ENCODE results near the gene DCUN1D4.
A peak's percentile ranks its signal among the peaks of the same experiment; 100 is the strongest.
"Not testable (repeated sequence)": the region's sequence is repeated elsewhere in the genome, so short reads cannot be mapped to it uniquely, and the experiment has no call there.

DCUN1D4 gene

DNA sequence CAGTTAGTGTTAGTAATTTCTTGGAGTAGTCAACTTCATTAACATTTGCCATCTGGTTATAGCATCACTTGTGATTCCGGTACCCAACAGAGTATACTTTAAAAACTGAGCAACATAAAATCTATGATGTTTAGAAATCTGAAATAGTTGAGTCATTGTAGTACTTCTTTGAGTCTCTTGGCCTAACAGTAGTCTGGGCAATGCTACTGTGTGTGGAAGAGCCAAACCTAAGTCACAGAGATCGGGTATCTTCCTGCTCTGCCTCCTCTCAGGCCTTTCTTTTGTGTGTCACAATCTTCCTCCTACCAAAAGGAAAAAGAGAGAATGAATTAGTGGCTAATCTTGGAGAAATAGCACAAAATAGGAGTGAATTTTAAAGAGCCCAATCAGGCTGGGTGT, 25.5 kb downstream of the DCUN1D4 start:
- DNase-seq (ENCODE audit: low spot score in 2 of 2) = no peak
- no peak for ATAC-seq
- Mint-ChIP-seq H3K9me3 (no peaks in the 10 kb centered on the region), H3K36me3 (peaks cover 73% of the 10 kb centered on the region), H3K27ac (no peak overlapping the region), H3K4me3 (no peak overlapping the region), H3K4me1 (peaks cover 8% of the 10 kb centered on the region)

DNA sequence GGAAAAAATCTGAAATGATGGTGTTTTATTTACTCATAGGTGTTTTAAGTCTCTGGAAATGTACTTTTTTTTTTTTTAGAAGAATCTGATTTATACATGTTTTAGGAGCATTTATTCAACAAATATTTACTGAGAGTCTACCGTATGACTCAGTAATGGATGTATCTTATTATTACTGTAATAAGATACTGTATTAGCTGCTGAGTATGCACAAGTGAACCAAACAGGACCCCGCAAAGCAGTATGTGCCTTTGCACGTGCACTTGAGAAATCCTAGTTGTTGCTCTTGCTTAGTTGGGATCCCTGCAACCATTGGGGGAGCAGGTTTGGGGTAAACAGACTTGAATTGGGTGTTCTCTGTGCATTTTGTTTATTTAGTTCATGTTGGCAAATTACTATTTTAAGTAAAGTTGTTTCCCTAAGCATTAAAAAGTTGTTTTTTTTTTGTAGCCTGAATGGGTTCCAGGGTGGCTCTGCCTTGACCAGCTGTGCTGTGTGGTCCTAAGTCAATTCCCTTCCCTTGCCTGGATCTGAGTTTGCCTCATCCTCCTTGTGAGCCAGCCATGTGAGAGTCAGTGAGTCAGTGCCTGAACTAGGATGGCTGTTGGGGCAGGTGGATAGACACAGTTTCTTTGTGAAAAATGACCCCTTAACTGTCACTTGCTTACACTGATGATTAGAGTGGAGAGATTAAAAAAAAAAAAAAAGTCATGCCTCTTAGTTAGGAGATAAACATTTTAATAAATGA, 27.7 kb downstream of the DCUN1D4 start:
- DNase-seq (ENCODE audit: low spot score in 2 of 2) (no peak), ATAC-seq (no peak)
- H3K4me1 Mint-ChIP-seq = peaks cover 8% of the 10 kb centered on the region
- no peak overlapping the region for H3K4me3 Mint-ChIP-seq
- no peak overlapping the region for H3K27ac Mint-ChIP-seq
- H3K9me3 Mint-ChIP-seq = no peaks in the 10 kb centered on the region
- H3K36me3 Mint-ChIP-seq = peaks cover 76% of the 10 kb centered on the region

DNA sequence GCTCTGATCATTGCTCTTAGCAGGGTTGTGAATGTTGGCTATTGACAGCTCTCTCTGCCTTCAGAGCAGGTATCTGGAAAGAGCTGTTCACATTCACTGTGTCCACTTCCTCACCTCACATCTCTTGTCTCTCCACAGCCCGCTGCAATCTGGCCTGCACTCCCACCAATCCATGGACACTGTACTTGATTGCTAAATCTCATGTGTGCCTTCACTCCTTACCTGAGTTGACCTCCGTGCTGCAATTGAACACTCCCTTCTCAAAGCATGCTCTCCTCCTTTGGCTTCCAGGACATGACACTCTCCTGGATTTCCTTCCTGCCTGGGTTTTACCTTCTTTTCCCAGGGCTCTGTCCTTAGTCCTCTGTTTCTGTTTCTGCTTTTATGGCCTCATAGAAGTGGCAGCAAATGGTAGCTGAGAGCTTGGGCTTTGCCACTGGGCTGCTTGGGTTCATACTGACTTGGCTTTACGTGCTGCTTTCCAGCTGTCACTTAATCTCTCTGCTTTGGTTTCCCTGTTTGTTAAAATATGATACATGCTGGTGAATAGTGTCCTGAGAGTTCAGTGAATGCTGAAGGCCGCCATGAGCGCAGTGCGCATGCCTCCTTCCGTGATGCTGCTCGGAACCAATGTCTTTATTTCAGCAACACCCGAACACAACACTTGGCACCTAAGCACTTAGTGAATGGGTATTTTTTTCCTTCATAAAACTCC, 29.5 kb downstream of the DCUN1D4 start:
- peaks cover 8% of the 10 kb centered on the region for H3K4me1 Mint-ChIP-seq
- no peaks in the 10 kb centered on the region for H3K9me3 Mint-ChIP-seq
- H3K4me3 Mint-ChIP-seq = no peak overlapping the region
- peaks cover 71% of the 10 kb centered on the region for H3K36me3 Mint-ChIP-seq
- no peak for ATAC-seq
- no peak for DNase-seq (ENCODE audit: low spot score in 2 of 2)
- H3K27ac Mint-ChIP-seq = peak overlapping the region; percentile 5

DNA sequence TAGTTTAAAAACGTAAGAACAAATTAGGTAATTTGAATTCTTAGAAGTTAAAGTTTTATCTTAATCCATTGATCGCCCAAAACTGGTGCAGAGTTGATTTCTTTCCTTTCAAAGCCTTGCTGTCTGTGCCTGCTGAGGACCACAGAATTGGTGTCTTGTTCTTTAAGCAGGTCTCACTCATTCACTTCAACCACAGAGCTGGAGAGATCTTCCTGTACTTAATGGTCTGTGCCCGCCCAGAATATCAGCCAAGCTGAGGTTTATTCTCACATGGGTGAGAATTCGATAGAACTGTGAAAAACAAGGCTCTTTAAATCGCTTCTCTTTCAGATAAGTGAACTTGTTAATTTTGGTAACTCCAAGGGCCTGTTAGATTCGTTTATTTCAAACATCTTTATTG, 31.6 kb downstream of the DCUN1D4 start:
- H3K36me3 Mint-ChIP-seq = peaks cover 76% of the 10 kb centered on the region
- no peak for ATAC-seq

DNA sequence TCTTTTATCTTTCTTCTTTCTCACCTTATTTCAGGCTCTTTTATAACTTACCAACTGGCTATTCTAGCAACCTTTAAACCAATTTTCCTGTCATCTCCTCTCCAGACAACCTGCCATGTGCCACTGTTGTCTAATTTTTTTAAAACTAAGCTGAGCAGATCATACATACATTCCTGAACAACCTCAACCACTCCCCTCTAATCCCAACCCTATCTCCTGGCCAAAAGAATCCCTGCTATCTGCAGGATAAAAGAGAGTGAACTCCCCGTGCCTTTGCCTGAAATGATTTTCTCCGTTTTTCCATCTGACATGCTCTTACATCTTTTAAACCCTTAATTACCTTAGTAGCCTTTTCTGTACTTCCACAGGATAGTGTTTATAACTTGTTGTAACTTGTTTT, 35.5 kb downstream of the DCUN1D4 start:
- H3K4me1 Mint-ChIP-seq = no peaks in the 10 kb centered on the region
- H3K36me3 Mint-ChIP-seq = peaks cover 62% of the 10 kb centered on the region
- DNase-seq (ENCODE audit: low spot score in 2 of 2) = no peak
- H3K4me3 Mint-ChIP-seq = no peak overlapping the region
- no peak overlapping the region for H3K27ac Mint-ChIP-seq
- ATAC-seq = no peak
- no peaks in the 10 kb centered on the region for H3K9me3 Mint-ChIP-seq

More for the DNA sequence above, 31.6 kb downstream of the DCUN1D4 start:
- Mint-ChIP-seq H3K27ac (no peak overlapping the region), H3K4me3 (no peak overlapping the region), H3K9me3 (no peaks in the 10 kb centered on the region), H3K4me1 (peaks cover 8% of the 10 kb centered on the region)
- no peak for DNase-seq (ENCODE audit: low spot score in 2 of 2)

DNA sequence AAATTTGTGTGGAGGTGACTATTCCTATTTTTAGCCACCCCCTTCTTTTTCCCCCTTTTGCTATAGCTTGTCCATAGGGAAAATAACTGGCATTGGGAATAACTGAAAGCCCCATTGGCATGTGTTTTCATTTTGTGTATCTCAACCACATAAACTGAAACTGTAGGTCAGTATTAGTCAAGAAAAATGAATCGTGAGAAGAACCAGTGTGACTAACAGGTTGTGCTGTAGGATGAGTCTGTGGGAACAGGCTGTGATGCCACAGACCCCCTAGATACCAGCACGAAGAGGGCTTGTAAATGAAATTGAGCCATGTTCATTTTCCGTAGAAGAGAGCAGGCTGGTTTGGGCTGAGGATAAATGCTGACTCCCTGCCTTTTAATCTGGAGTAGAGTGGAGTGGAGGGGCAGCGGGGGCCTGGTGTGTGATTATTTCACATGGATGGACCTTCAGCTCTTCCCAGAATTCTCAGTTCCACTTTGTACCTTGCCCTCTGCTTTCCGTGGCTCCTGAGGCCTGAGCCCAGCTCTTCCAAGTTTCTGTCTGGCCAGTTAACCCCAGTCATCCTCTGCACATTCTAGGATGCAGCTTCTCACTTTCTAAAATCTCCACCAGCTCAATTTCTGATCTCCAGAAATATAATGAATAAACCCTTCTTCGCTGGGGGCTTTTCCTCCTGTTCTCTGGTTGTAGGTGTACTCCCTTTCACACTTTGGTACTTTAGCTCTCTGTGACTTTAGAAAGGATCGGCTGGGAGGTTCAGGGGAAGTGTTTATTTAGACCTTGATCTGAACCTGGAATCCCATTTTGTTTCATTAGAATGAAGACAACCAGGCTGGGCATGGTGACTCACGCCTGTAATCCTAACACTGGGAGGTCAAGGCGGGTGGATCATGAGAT, 37.3 kb downstream of the DCUN1D4 start:
- H3K4me1 Mint-ChIP-seq = peaks cover 6% of the 10 kb centered on the region

DNA sequence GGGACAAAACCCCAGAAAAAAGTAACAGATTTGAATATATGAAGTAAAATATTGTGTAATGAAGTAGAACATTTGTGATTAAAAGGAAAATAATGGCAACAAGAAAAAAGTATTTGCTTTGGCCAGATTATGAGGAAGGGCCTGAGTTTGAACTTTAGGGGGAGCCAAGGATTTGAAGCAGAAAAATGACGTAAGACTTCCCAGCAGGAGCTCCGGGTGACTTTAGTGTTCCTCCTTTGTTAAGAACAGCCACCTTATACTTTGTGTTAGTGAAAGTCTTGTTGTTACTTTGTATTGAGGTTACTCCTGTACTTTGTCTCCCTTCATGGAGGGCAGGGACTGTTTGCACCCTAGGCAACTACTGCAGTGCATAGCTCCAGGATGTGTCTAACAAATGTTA, 41.1 kb downstream of the DCUN1D4 start:
- Mint-ChIP-seq H3K9me3 (no peaks in the 10 kb centered on the region), H3K4me1 (peaks cover 7% of the 10 kb centered on the region), H3K4me3 (no peak overlapping the region), H3K27ac (no peak overlapping the region), H3K36me3 (peaks cover 48% of the 10 kb centered on the region)
- no peak for DNase-seq (ENCODE audit: low spot score in 2 of 2)
- ATAC-seq = no peak

More for the DNA sequence above, 37.3 kb downstream of the DCUN1D4 start:
- H3K9me3 Mint-ChIP-seq = no peaks in the 10 kb centered on the region
- DNase-seq (ENCODE audit: low spot score in 2 of 2) (no peak), ATAC-seq (peak; percentile 40)
- H3K36me3 Mint-ChIP-seq = peaks cover 50% of the 10 kb centered on the region
- H3K27ac Mint-ChIP-seq = no peak overlapping the region
- no peak overlapping the region for H3K4me3 Mint-ChIP-seq

DNA sequence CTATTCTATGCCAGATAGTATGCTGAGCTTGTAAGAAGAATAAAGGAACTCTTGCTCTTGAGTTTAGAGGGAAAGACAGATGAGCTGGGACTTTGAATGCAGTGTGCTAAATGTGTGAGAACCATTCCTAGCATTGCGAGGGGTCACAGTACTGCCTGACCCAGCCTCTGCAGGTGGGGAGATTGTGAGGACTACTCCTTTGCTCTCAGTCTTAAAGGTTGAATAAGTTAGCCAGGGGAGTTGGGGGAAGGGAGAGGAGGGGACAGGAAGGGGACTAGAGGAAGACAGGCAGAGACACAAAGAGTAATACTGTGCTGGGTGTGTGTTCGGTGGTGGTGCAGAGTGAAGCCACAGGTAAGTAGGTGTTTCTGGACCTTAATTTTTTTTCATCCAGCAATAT, 41.7 kb downstream of the DCUN1D4 start:
- Mint-ChIP-seq H3K4me1 (peaks cover 7% of the 10 kb centered on the region), H3K36me3 (peaks cover 51% of the 10 kb centered on the region), H3K4me3 (no peak overlapping the region), H3K27ac (peak overlapping the region; percentile 46), H3K9me3 (no peaks in the 10 kb centered on the region)
- DNase-seq (ENCODE audit: low spot score in 2 of 2) = no peak
- no peak for ATAC-seq

DNA sequence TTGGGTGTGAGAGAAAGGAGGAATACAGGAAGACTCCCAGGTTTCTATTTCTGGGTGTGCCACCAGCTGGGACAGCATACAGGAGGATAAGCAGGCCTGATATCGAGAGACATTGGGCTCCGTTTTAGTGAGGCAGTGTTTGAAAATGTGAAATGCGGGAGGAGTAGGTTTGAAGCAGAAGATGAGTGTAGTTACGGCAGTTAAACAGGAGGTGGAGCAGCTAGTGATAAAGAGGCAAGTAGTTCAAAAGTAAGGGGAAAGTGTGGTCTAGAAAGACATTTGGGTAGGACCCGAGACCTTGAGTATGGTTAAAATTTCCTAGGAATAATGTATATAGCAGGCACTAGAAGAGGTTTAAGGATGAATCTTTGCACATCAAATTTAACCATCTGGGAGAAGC, 42.4 kb downstream of the DCUN1D4 start:
- Mint-ChIP-seq H3K4me1 (peaks cover 7% of the 10 kb centered on the region), H3K27ac (peak overlapping the region; percentile 46), H3K36me3 (peaks cover 56% of the 10 kb centered on the region), H3K9me3 (no peaks in the 10 kb centered on the region), H3K4me3 (no peak overlapping the region)
- ATAC-seq = no peak
- no peak for DNase-seq (ENCODE audit: low spot score in 2 of 2)

DNA sequence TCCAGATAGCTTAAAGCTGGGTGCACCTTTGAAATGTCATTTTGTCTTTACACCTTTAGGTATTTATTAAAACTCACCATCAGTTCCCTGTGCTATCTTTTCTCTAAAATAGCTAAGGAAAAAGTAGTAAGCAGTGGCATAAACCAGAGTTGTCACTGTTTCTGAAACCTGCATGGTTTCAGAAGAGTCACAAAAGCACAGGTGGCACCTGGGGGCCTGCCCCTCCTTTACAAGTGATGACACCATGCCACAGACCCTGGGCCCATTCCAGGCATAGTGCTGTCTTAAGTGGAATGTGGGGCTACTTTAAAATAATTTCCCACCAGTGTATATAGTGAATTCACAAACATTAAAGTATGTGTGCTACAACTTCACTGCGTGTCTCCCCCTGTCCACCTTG, 47.8 kb downstream of the DCUN1D4 start:
- Mint-ChIP-seq H3K4me1 (peaks cover 9% of the 10 kb centered on the region), H3K36me3 (peaks cover 55% of the 10 kb centered on the region), H3K27ac (no peak overlapping the region), H3K9me3 (no peaks in the 10 kb centered on the region), H3K4me3 (no peak overlapping the region)
- ATAC-seq = no peak
- no peak for DNase-seq (ENCODE audit: low spot score in 2 of 2)

DNA sequence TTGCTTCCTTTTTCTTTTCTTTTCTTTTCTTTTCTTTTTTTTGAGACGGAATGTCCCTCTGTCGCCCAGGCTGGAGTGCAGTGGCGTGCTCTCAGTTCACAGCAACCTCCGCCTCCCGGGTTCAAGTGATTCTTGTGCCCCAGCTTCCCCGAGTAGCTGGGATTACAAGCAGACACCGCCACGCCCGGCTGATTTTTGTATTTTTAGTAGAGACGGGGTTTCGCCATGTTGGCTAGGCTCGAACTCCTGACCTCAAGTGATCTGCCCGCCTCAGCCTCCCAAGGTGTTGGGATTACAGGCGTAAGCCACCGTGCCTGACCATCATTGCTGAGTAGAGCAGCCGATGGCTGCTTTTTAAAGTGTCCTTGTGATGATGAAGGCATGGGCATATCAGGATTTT, 50.4 kb downstream of the DCUN1D4 start:
- not testable (repeated sequence) for H3K4me3 Mint-ChIP-seq; ATAC-seq; H3K27ac Mint-ChIP-seq; H3K9me3 Mint-ChIP-seq; DNase-seq (ENCODE audit: low spot score in 2 of 2)
- peaks cover 19% of the 10 kb centered on the region for H3K4me1 Mint-ChIP-seq
- H3K36me3 Mint-ChIP-seq = peaks cover 34% of the 10 kb centered on the region

DNA sequence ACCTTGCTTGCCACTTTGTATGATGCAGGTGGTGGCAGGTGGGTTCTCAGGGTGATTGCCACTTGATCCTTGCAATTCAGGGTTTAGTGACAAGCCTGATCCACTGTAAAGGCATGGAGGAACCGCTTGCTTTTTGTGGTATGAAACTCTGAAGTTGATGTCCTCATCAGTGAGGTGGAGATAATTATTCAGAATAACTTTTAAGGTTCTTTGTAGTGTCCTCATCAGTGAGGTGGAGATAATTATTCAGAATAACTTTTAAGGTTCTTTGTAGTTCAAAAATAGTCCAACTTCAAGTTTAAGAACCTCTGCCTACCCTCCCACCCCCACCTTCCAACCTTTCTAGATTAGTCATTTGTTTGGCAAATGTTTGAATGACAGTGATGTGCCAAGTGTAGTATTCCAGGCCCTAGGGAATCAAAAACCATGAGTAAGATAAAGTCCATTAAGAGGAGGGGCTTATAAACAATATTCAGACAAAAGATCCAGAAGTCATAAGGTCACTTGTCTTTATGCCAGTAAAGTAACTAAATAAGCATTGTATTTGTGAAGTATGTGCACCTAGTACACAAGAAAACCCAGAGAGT, 51.2 kb downstream of the DCUN1D4 start:
- Mint-ChIP-seq H3K27ac (no peak overlapping the region), H3K4me1 (peaks cover 19% of the 10 kb centered on the region), H3K36me3 (peaks cover 35% of the 10 kb centered on the region), H3K9me3 (no peaks in the 10 kb centered on the region), H3K4me3 (no peak overlapping the region)
- no peak for DNase-seq (ENCODE audit: low spot score in 2 of 2)
- ATAC-seq = no peak

DNA sequence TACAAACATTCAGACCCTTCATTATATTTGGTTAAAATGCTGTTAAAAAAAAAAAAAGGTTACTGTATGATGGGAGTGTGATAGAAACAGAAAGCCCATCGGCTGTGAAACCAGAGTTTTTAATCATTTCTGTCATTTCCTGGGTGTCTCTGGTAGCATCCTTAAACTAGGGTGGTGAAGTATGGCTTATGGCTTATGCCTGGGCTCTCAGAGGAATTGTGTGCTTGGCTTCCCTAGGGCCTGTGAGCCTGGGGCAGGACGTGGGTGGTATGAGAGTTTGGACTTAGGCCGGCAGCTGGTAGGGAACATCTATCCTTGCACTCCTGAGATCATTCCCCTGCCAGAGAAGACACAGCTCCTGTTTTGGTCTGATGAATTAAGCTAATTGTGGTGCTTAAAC, 52.2 kb downstream of the DCUN1D4 start:
- Mint-ChIP-seq H3K36me3 (peaks cover 36% of the 10 kb centered on the region), H3K4me3 (no peak overlapping the region), H3K4me1 (peaks cover 19% of the 10 kb centered on the region), H3K27ac (no peak overlapping the region), H3K9me3 (no peaks in the 10 kb centered on the region)
- DNase-seq (ENCODE audit: low spot score in 2 of 2) (no peak), ATAC-seq (peak; percentile 59)

DNA sequence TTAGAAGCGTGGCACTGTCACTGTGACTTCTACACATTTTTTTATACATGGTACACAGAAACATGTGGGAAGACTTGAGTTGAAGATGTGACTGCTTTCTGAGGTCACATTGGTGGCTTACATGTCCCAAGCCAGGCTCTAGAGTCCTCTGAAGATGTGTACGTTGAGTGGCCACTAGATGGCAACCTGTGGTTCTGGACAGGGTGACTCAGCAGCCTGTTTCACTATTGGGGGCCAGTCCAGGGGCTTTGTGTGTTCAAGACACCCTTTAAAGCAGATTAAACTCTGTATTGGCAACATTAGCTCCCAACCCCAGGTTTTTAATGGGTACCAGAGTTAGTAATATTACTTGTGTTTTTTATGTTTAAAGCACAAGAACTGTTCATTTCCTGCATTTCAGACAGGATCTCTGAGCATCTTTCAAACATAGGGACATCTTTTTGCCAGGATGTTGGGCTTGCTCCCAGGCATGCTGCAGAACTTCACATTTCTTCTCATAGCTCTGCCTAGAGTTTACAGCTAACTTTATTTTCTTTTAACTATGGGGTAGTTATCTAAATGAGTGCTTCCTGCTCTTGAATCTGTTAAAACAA, 53.0 kb downstream of the DCUN1D4 start:
- Mint-ChIP-seq H3K36me3 (peaks cover 35% of the 10 kb centered on the region), H3K27ac (peak overlapping the region; percentile 50), H3K4me3 (no peak overlapping the region), H3K4me1 (peaks cover 19% of the 10 kb centered on the region), H3K9me3 (no peaks in the 10 kb centered on the region)
- ATAC-seq (peak; percentile 97), DNase-seq (ENCODE audit: low spot score in 2 of 2) (peak; percentile 20 to 70)

DNA sequence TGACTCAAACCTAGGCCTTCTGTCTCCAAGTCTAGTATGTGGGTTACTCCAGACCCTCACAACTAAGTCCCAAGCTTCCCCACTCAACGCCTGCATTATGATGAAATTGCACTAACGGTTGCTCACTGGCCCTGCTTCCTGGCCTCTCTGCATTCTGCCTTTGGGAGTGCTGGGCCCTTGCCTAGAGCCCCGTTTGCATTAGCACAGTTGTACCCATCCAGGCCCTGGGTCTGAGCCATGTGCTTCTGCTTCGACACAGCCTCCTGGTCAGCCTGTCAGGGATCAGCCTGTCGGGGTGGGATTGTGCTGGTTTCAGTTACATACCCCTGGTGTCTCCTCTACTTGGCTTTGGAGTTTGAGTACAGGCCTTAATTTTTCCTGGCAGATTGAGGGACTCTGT, 58.4 kb downstream of the DCUN1D4 start:
- Mint-ChIP-seq H3K4me1 (peaks cover 15% of the 10 kb centered on the region), H3K9me3 (no peaks in the 10 kb centered on the region), H3K4me3 (no peak overlapping the region), H3K27ac (peak overlapping the region; percentile 9), H3K36me3 (peaks cover 67% of the 10 kb centered on the region)
- ATAC-seq = no peak
- no peak for DNase-seq (ENCODE audit: low spot score in 2 of 2)

All from stimulated activated effector memory CD8-positive, alpha-beta T cell treated with anti-CD3 and anti-CD28 coated beads, Interleukin-12 subunit alpha, Interleukin-12 subunit beta, amount 100 ng/mL, for 72 hours (primary cell).